Sigmoid colon (tissue), 4 donors: Measurements from ENCODE around the gene PDE11A.
"Not testable (repeated sequence)": the region's sequence is repeated elsewhere in the genome, so short reads cannot be mapped to it uniquely, and the experiment has no call there.

ENCODE experiments used
- POLR2AphosphoS5 ChIP-seq, 4 donors: sonication (generic); formaldehyde crosslinking; IDR thresholded peaks; one replicate each; pipeline ENCODE4 v1.6.1; 2017; ENCODE audit warnings: antibody characterized with exemption in 4 of 4
- TF ChIP-seq, protein P1 (sequence below), 4 experiments: fragments of 450-650 bp in 3 of 4; fragments of 200-600 bp in 1 of 4; IDR thresholded peaks; one replicate each; pipeline ENCODE4 v1.5.1; 2016 to 2019; ENCODE audit warnings: antibody characterized with exemption in 4 of 4, mild to moderate bottlenecking in 3 of 4, moderate library complexity in 2 of 4

GRCh38 chr2:177835418-177836204 lies 237.0 kb downstream of the PDE11A start:
- TF ChIP-seq, protein P1, sequence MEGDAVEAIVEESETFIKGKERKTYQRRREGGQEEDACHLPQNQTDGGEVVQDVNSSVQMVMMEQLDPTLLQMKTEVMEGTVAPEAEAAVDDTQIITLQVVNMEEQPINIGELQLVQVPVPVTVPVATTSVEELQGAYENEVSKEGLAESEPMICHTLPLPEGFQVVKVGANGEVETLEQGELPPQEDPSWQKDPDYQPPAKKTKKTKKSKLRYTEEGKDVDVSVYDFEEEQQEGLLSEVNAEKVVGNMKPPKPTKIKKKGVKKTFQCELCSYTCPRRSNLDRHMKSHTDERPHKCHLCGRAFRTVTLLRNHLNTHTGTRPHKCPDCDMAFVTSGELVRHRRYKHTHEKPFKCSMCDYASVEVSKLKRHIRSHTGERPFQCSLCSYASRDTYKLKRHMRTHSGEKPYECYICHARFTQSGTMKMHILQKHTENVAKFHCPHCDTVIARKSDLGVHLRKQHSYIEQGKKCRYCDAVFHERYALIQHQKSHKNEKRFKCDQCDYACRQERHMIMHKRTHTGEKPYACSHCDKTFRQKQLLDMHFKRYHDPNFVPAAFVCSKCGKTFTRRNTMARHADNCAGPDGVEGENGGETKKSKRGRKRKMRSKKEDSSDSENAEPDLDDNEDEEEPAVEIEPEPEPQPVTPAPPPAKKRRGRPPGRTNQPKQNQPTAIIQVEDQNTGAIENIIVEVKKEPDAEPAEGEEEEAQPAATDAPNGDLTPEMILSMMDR (IDR thresholded peaks at IDR 0.05), result not testable (repeated sequence)
- not testable (repeated sequence) for TF ChIP-seq POLR2AphosphoS5 (IDR thresholded peaks at IDR 0.05)
